Measurements from ENCODE around the gene PYROXD2. TPM values are rescaled to one million over a fixed set of nuclear protein-coding genes. Genes with fewer than 3 reads are reported as not detected.
A peak's percentile ranks its signal among the peaks of the same experiment; 100 is the strongest.

Gene PYROXD2
- total RNA-seq, 1 donor: 6.5 TPM

- no peak for TF ChIP-seq CTCF (IDR thresholded peaks at IDR 0.05; ENCODE audit: insufficient read depth, low read length)
- DNase-seq (ENCODE audit: low read depth): no peak
- H3K4me3 ChIP-seq (ENCODE audit: low read depth, low read length): no peak overlapping the region
Observed at GRCh38 chr10:98407744-98408241, 7.2 kb downstream of the PYROXD2 start.

GRCh38 chr10:98407017-98407743 is 7.8 kb downstream of the PYROXD2 start:
- TF ChIP-seq CTCF (IDR thresholded peaks at IDR 0.05; ENCODE audit: insufficient read depth, low read length): no peak

GRCh38 chr10:98405422-98405821 is 9.6 kb downstream of the PYROXD2 start:
- DNase-seq (ENCODE audit: low read depth): no peak
- TF ChIP-seq CTCF (IDR thresholded peaks at IDR 0.05; ENCODE audit: insufficient read depth, low read length): no peak
- no peak overlapping the region for H3K4me3 ChIP-seq (ENCODE audit: low read depth, low read length)

More at GRCh38 chr10:98407017-98407743, 7.8 kb downstream of the PYROXD2 start:
- H3K4me3 ChIP-seq (ENCODE audit: low read depth, low read length): no peak overlapping the region
- DNase-seq (ENCODE audit: low read depth): no peak

GRCh38 chr10:98404571-98405359 is 10.2 kb downstream of the PYROXD2 start:
- DNase-seq (ENCODE audit: low read depth): peak; percentile 76
- no peak overlapping the region for H3K4me3 ChIP-seq (ENCODE audit: low read depth, low read length)
- no peak for TF ChIP-seq CTCF (IDR thresholded peaks at IDR 0.05; ENCODE audit: insufficient read depth, low read length)

GRCh38 chr10:98403812-98404504 is 11.0 kb downstream of the PYROXD2 start:
- peak; percentile 46 for DNase-seq (ENCODE audit: low read depth)
- no peak overlapping the region for H3K4me3 ChIP-seq (ENCODE audit: low read depth, low read length)
- no peak for TF ChIP-seq CTCF (IDR thresholded peaks at IDR 0.05; ENCODE audit: insufficient read depth, low read length)

GRCh38 chr10:98402931-98403718 is 11.9 kb downstream of the PYROXD2 start:
- no peak for DNase-seq (ENCODE audit: low read depth)
- H3K4me3 ChIP-seq (ENCODE audit: low read depth, low read length): no peak overlapping the region
- no peak for TF ChIP-seq CTCF (IDR thresholded peaks at IDR 0.05; ENCODE audit: insufficient read depth, low read length)
